ENCODE measurements around the gene FBXW7.

- TF ChIP-seq, protein P1, sequence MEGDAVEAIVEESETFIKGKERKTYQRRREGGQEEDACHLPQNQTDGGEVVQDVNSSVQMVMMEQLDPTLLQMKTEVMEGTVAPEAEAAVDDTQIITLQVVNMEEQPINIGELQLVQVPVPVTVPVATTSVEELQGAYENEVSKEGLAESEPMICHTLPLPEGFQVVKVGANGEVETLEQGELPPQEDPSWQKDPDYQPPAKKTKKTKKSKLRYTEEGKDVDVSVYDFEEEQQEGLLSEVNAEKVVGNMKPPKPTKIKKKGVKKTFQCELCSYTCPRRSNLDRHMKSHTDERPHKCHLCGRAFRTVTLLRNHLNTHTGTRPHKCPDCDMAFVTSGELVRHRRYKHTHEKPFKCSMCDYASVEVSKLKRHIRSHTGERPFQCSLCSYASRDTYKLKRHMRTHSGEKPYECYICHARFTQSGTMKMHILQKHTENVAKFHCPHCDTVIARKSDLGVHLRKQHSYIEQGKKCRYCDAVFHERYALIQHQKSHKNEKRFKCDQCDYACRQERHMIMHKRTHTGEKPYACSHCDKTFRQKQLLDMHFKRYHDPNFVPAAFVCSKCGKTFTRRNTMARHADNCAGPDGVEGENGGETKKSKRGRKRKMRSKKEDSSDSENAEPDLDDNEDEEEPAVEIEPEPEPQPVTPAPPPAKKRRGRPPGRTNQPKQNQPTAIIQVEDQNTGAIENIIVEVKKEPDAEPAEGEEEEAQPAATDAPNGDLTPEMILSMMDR (conservative IDR thresholded peaks at IDR 0.05; ENCODE audit: low read depth, low read length), result no peak
- no peak for TF ChIP-seq EZH2 (IDR thresholded peaks at IDR 0.05; ENCODE audit: borderline replicate concordance, low read depth, low read length, poor library complexity, severe bottlenecking)
Observed at GRCh38 chr4:152417673-152418072, 118.2 kb downstream of the FBXW7 start.
